Putamen (tissue), 1 donor: ENCODE measurements around the gene MTOR.

Experiments used
- DNase-seq: peaks from one replicate; pipeline ENCODE4 v3.0.0-alpha.2; 2016; ENCODE audit warnings: low spot score

The MTOR gene

GRCh38 chr1:11216074-11216473 lies 46.3 kb downstream of the MTOR start:
- DNase-seq = no peak

GRCh38 chr1:11215381-11216005 lies 46.9 kb downstream of the MTOR start:
- DNase-seq = no peak

GRCh38 chr1:11214698-11215380 lies 47.5 kb downstream of the MTOR start:
- no peak for DNase-seq

GRCh38 chr1:11211925-11212587 lies 50.3 kb downstream of the MTOR start:
- peak; percentile 77 for DNase-seq

- no peak for DNase-seq
Measured at GRCh38 chr1:11211461-11211860, 50.9 kb downstream of the MTOR start.

GRCh38 chr1:11207898-11208611 lies 54.3 kb downstream of the MTOR start:
- DNase-seq = no peak

GRCh38 chr1:11204396-11205190 lies 57.8 kb downstream of the MTOR start:
- DNase-seq = no peak

GRCh38 chr1:11198851-11199594 lies 63.3 kb downstream of the MTOR start:
- peak; percentile 68 for DNase-seq

- no peak for DNase-seq
Measured at GRCh38 chr1:11198257-11198656, 64.1 kb downstream of the MTOR start.

GRCh38 chr1:11197359-11197758 lies 65.0 kb downstream of the MTOR start:
- DNase-seq = no peak

GRCh38 chr1:11196945-11197344 lies 65.4 kb downstream of the MTOR start:
- no peak for DNase-seq

GRCh38 chr1:11194407-11195176 lies 67.8 kb downstream of the MTOR start:
- DNase-seq = peak; percentile 63

GRCh38 chr1:11193376-11193775 lies 69.0 kb downstream of the MTOR start:
- no peak for DNase-seq

GRCh38 chr1:11188858-11189451 lies 73.4 kb downstream of the MTOR start, which contains the start of gene ANGPTL7:
ANGPTL7 (plus strand) TSS chr1:11189355; CDS start chr1:11189580, 225 bp downstream.
- no peak for DNase-seq

GRCh38 chr1:11188381-11188780 lies 74.0 kb downstream of the MTOR start:
- DNase-seq = no peak

GRCh38 chr1:11187931-11188330 lies 74.4 kb downstream of the MTOR start:
- DNase-seq = peak; percentile 69

GRCh38 chr1:11187494-11187893 lies 74.9 kb downstream of the MTOR start:
- no peak for DNase-seq

GRCh38 chr1:11187000-11187399 lies 75.4 kb downstream of the MTOR start:
- DNase-seq = no peak

GRCh38 chr1:11184973-11185372 lies 77.4 kb downstream of the MTOR start:
- no peak for DNase-seq

GRCh38 chr1:11182884-11183283 lies 79.5 kb downstream of the MTOR start:
- DNase-seq = no peak
